RKO (cell line): ENCODE data around the gene CORO1C.

Experiments
- DNase-seq: peaks from one replicate; pipeline ENCODE4 v3.0.0-alpha.2; 2016; ENCODE audit warnings: low spot score

Gene CORO1C

GRCh38 chr12:108599948-108600701, 131.2 kb downstream of the CORO1C start:
- DNase-seq, result no peak

DNA sequence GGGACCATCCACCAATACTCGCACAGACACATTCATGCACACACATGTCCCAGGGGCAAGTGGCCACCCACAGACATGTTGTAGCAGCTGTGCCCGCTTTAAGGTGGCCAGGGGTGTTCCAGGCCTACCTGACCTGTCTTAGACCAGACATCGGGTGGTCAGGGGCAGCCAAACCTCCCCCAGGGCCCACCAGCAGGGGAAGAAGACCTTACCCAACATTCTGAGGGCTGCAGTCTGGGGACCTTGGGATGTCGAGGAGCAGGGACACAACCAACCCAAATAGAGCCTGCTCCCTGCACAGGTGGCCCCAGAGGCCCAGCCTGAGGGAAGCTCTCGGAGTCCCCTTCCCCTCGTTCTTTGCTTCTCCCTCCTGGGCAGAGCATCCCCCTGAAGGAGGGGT, 131.8 kb downstream of the CORO1C start:
- DNase-seq, result no peak

DNA sequence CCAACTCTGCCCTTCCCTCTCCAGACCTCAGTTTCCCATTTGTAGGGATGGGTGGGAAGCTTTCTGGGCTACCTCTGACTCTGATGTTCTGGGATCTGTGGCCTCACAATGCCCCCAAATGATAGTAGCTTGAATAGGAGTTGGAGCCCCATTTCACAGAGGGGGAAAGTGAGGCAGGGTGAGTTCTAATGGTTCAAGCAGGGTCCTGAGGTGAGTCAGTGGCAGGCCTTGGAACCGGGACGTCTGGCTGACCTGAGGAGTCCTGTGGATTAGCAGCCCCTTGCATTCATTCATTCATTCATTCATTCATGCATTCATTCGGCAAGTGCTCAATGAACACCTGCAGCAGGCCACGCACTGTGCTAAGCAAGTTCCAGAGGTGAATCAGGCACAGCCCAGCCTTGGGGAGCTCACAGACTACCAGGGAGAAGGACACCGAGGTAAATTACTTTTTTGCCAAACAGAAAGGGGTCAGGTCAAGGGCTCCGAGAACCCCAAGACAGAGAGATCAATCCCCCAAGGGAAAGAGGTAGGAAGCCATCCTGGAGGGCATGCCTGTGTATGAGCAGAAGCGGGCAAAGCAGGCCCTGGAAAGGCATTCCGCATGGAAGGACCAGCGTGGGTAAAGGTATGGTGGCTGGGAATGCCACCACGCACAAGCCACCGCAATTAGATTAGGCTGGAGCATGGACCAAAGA, 132.6 kb downstream of the CORO1C start:
- DNase-seq, result no peak

DNA sequence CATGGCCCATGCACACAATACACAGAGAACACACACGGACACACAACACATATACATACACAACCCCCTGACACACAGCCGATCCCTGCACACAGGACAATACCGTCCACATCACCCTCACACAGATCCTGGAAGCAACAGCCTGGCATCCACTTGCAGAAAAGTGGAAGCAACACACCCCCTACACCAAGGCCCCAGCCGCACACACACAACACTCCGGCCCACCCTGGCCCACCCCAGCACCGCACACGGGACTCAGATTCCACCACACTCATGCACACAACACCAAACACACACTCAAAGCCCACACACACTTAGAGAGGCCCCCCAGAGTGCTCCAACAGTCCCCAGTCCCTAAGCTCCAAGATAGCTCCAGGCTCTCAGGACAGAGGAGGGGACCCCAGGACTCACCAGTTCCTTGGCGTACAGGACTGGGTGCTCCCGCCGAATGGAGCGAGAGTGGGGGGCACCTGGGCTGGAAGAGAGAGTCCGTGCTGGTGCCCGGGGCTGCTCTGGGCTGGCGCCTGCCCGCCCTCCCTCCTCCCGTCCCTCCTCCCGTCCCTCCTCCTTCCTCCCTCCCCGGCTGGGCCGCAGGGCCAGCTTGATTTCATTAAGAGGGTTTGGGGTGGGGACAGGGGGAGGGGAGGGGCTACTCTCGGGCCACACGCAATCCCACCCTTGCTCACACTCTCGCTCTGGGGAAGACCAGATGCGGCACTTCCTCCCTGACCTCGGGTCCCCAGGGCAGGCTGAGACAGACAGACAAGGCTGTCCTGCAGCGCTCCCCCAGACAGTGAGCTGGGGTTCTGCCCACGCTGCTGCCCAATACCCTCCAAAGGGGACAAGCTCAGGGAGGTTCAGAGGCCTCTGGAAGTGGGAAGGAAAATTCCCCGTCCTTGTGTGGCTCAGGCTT, 133.5 kb downstream of the CORO1C start, which contains the start of gene TMEM119:
Gene TMEM119, minus strand, starts transcription at position 526 of the 913 bp plus-strand sequence. CDS start 5,701 bp downstream, outside the sequence.
- no peak for DNase-seq

GRCh38 chr12:108596854-108597558, 134.3 kb downstream of the CORO1C start:
- DNase-seq, result no peak

GRCh38 chr12:108595711-108596647, 135.3 kb downstream of the CORO1C start:
- no peak for DNase-seq
